HL-60/S4 treated with retinoic acid at 250 ng/mL for 4 days and 3 days (cell line): Measurements from ENCODE around the gene UST.
"Not testable (repeated sequence)": the region's sequence is repeated elsewhere in the genome, so short reads cannot be mapped to it uniquely, and the experiment has no call there.

ENCODE experiments used
- in situ Hi-C: fragments of 300-500 bp; cut with MboI; formaldehyde crosslinking; loops from 2 replicates; pipeline ENCODE4 v1.7.0; 2022; ENCODE audit warnings: low sequenced_read_pairs

The UST gene

GRCh38 chr6:148830614-148831013 lies 83.8 kb downstream of the UST start:
- in situ Hi-C loops, result no loop called here

- in situ Hi-C loops, result no loop called here
Measured at GRCh38 chr6:148831064-148831463, 84.2 kb downstream of the UST start.

- in situ Hi-C loops, result no loop called here
Measured at GRCh38 chr6:148831531-148831930, 84.7 kb downstream of the UST start.

- in situ Hi-C loops, result no loop called here
Measured at GRCh38 chr6:148835920-148836441, 89.2 kb downstream of the UST start.

GRCh38 chr6:148836751-148837150 lies 89.9 kb downstream of the UST start:
- in situ Hi-C loops, result no loop called here

- in situ Hi-C loops, result no loop called here
Measured at GRCh38 chr6:148837941-148838340, 91.1 kb downstream of the UST start.

- in situ Hi-C loops, result no loop called here
Measured at GRCh38 chr6:148839044-148839443, 92.2 kb downstream of the UST start.

- in situ Hi-C loops, result no loop called here
Measured at GRCh38 chr6:148840256-148840655, 93.4 kb downstream of the UST start.

GRCh38 chr6:148842296-148843019 lies 95.6 kb downstream of the UST start:
- in situ Hi-C loops, result no loop called here

- in situ Hi-C loops, result no loop called here
Measured at GRCh38 chr6:148845464-148845863, 98.6 kb downstream of the UST start.

GRCh38 chr6:148846778-148847761 lies 100.2 kb downstream of the UST start:
- in situ Hi-C loops, result no loop called here

- in situ Hi-C loops, result no loop called here
Measured at GRCh38 chr6:148848915-148849314, 102.1 kb downstream of the UST start.

GRCh38 chr6:148849449-148849848 lies 102.6 kb downstream of the UST start:
- in situ Hi-C loops, result not testable (repeated sequence)

- in situ Hi-C loops, result no loop called here
Measured at GRCh38 chr6:148850964-148851363, 104.1 kb downstream of the UST start.

- in situ Hi-C loops, result no loop called here
Measured at GRCh38 chr6:148851683-148852556, 105.1 kb downstream of the UST start.

- in situ Hi-C loops, result no loop called here
Measured at GRCh38 chr6:148852688-148853087, 105.9 kb downstream of the UST start.

GRCh38 chr6:148853113-148853512 lies 106.3 kb downstream of the UST start:
- in situ Hi-C loops, result not testable (repeated sequence)

- in situ Hi-C loops, result no loop called here
Measured at GRCh38 chr6:148854096-148854495, 107.3 kb downstream of the UST start.

- in situ Hi-C loops, result no loop called here
Measured at GRCh38 chr6:148854992-148855391, 108.2 kb downstream of the UST start.

- in situ Hi-C loops, result no loop called here
Measured at GRCh38 chr6:148855744-148856143, 108.9 kb downstream of the UST start.
